Cardiac septum (tissue), 1 donor: ENCODE measurements around the gene PROK2. TPM values are rescaled to one million over a fixed set of nuclear protein-coding genes. Genes with fewer than 3 reads are reported as not detected.

Source experiments
- total RNA-seq: library from RNA; stranded (reverse); fragmentation: NEBNext Ultra II Directional; extraction: Animal tissue kit (Norgen Biotek cat#: 25700); gene quantifications from one replicate; pipeline ENCODE4 v1.2.1, GENCODE V29; 2021
- donor health status: DM: no; HTN: no; CAD: no.

PROK2 gene
- total RNA-seq, 1 donor from 2014 or later, result 1.3 TPM

Other genes with a start within 250 kb of the PROK2 start
- 53.2 TPM for gene FOXP1, start 201.4 kb downstream of the PROK2 start, total RNA-seq
- gene EIF4E3, start 59.7 kb downstream of the PROK2 start, total RNA-seq, result 54.7 TPM
- 8.3 TPM for gene GPR27, start 31.3 kb downstream of the PROK2 start, total RNA-seq